ENCODE data around the gene INSYN2B. TPM values are rescaled to one million over a fixed set of nuclear protein-coding genes. Genes with fewer than 3 reads are reported as not detected.

INSYN2B gene
- total RNA-seq, 1 experiment from 2014 or later = not detected

GRCh38 chr5:169920474-169920873, 59.8 kb downstream of the INSYN2B start:
- intact Hi-C loops (cut with micrococcal nuclease) = no loop called here
- no peaks in the 10 kb centered on the region for H3K36me3 ChIP-seq (ENCODE audit: control insufficient read depth in 1 of 2, insufficient read depth in 2 of 2, low read length in 2 of 2)
- ATAC-seq = no peak
- ChIA-PET RAD21 (ENCODE audit: low non-redundant PET in 1 of 2, low total read pairs in 2 of 2, uncharacterized antibody in 2 of 2, unreplicated experiment in 2 of 2) (no interaction called here), POLR2A (no interaction called here), CTCF (no interaction called here)
- no peak overlapping the region for H3K4me2 ChIP-seq (ENCODE audit: low read length)
- BruUV-seq (replicated peaks) = no TSS peak
- no peak overlapping the region for H3K4me3 ChIP-seq (replicated peaks in 1 of 2; ENCODE audit: low read depth in 1 of 2, low read length in 2 of 2)
- no peaks in the 10 kb centered on the region for H3K9me3 ChIP-seq (ENCODE audit: control insufficient read depth in 1 of 2, insufficient read depth in 1 of 2, low read depth in 1 of 2, low read length in 2 of 2)
- no peak for TF ChIP-seq POLR2AphosphoS5 (IDR thresholded peaks at IDR 0.05; ENCODE audit: low read depth, low read length)
- no peak for TF ChIP-seq FOSL1 (IDR thresholded peaks at IDR 0.05; ENCODE audit: low read depth)
- TF ChIP-seq EZH2 (IDR thresholded peaks at IDR 0.05) = no peak
- TF ChIP-seq SIN3A (IDR thresholded peaks at IDR 0.05; ENCODE audit: low read depth) = no peak
- TF ChIP-seq TCF7L2 (IDR thresholded peaks at IDR 0.05; ENCODE audit: borderline replicate concordance, extremely low read depth, insufficient read depth, insufficient read length) = no peak
- no peak for TF ChIP-seq SRF (IDR thresholded peaks at IDR 0.05; ENCODE audit: low read depth)
- no peak for TF ChIP-seq ZFX (IDR thresholded peaks at IDR 0.05)
- TF ChIP-seq RAD21 (IDR thresholded peaks at IDR 0.05; ENCODE audit: low read depth) = no peak
- TF ChIP-seq ATF3 (IDR thresholded peaks at IDR 0.05) = no peak
- no peak for TF ChIP-seq REST (IDR thresholded peaks at IDR 0.05; ENCODE audit: low read depth)
- TF ChIP-seq ZBTB33 (IDR thresholded peaks at IDR 0.05; ENCODE audit: extremely low read depth, insufficient replicate concordance, low read length) = no peak
- TF ChIP-seq POLR2A (IDR thresholded peaks at IDR 0.05; ENCODE audit: borderline replicate concordance, extremely low read depth, insufficient read depth, insufficient read length) = no peak
- no peak for TF ChIP-seq ELF1 (IDR thresholded peaks at IDR 0.05; ENCODE audit: borderline replicate concordance, low read depth)
- no peak for TF ChIP-seq CBX3 (IDR thresholded peaks at IDR 0.05; ENCODE audit: low read depth)
- TF ChIP-seq EGR1 (IDR thresholded peaks at IDR 0.05; ENCODE audit: low read depth) = no peak
- TF ChIP-seq YY1 (IDR thresholded peaks at IDR 0.05; ENCODE audit: extremely low read depth, insufficient replicate concordance, low read depth, low read length) = no peak
- TF ChIP-seq CTCF (IDR thresholded peaks at IDR 0.05 in 2 of 3, conservative IDR thresholded peaks at IDR 0.05 in 1 of 3; ENCODE audit: borderline replicate concordance in 1 of 3, insufficient read depth in 1 of 3, low read depth in 2 of 3, low read length in 2 of 3) = no peak
- TF ChIP-seq ZNF274 (IDR thresholded peaks at IDR 0.05; ENCODE audit: low read depth, low read length) = no peak
- no peak for TF ChIP-seq MAX (IDR thresholded peaks at IDR 0.05)
- no peak for TF ChIP-seq JUND (IDR thresholded peaks at IDR 0.05)
- no peak overlapping the region for H2AFZ ChIP-seq (ENCODE audit: low read depth, low read length, poor library complexity, severe bottlenecking)
- no peak overlapping the region for H3K27ac ChIP-seq (ENCODE audit: low read depth, low read length)
- peaks cover 13% of the 10 kb centered on the region for H3K27me3 ChIP-seq (ENCODE audit: insufficient read depth, low read length)
- H3K9ac ChIP-seq (ENCODE audit: low read length) = no peak overlapping the region
- H3K79me2 ChIP-seq (ENCODE audit: insufficient read depth, low read length) = no peaks in the 10 kb centered on the region
- H4K20me1 ChIP-seq (ENCODE audit: insufficient read depth) = no peaks in the 10 kb centered on the region
- H3K9me2 ChIP-seq (ENCODE audit: insufficient read depth) = no peaks in the 10 kb centered on the region
- H3K4me1 ChIP-seq (ENCODE audit: control insufficient read depth in 1 of 2, insufficient read depth in 2 of 2, low read length in 2 of 2) = no peaks in the 10 kb centered on the region
- DNase-seq (ENCODE audit: low read depth, low spot score) = no peak
